ENCODE results near the gene SPRYD4. TPM values are rescaled to one million over a fixed set of nuclear protein-coding genes. Genes with fewer than 3 reads are reported as not detected.
A peak's percentile ranks its signal among the peaks of the same experiment; 100 is the strongest.
"Not testable (repeated sequence)": the region's sequence is repeated elsewhere in the genome, so short reads cannot be mapped to it uniquely, and the experiment has no call there.

Gene SPRYD4
- total and polyA plus RNA-seq, 9 of the 15 experiments (the other 6 are each of a cell fraction or from before 2014, with no cell fraction given) = 1.8 to 4.7 (median 2.8) TPM

GRCh38 chr12:56437430-56438176 is 30.8 kb upstream of the SPRYD4 start (continued):
- TF ChIP-seq TCF3 (CRISPR knock-in tag; IDR thresholded peaks at IDR 0.05) (peak; percentile 58), ZFP36 (IDR thresholded peaks at IDR 0.05; ENCODE audit: low read depth, low read length, partially characterized antibody) (no peak), ZNF830 (CRISPR knock-in tag; IDR thresholded peaks at IDR 0.05) (no peak)

- peaks cover 19% of the 10 kb centered on the region for H3K36me3 ChIP-seq (ENCODE audit: control insufficient read depth, insufficient read depth, low read length)
- FAIRE-seq; intact Hi-C loops (cut with micrococcal nuclease): not testable (repeated sequence)
These were observed 25.2 kb upstream of the SPRYD4 start for GRCh38 chr12:56443208-56443607.

More at GRCh38 chr12:56443208-56443607, 25.2 kb upstream of the SPRYD4 start:
- H3K9me3 ChIP-seq (replicated peaks; ENCODE audit: control insufficient read depth, insufficient read depth, low read depth, low read length); DNase-seq (ENCODE audit: extremely low read depth in 1 of 4, low spot score in 3 of 4); H2AFZ ChIP-seq (ENCODE audit: low read depth, low read length); H3K4me3 ChIP-seq; BruUV-seq (replicated peaks); ATAC-seq; H3K9me1 ChIP-seq (ENCODE audit: control insufficient read depth, insufficient read depth, low read length); H3K4me2 ChIP-seq (ENCODE audit: insufficient read depth, low read length); CTCF ChIA-PET (ENCODE audit: low intra/inter-chr PET ratio); POLR2A ChIA-PET; in situ Hi-C loops (cut with MboI); H3K27me3 ChIP-seq (ENCODE audit: control insufficient read depth in 2 of 2, insufficient read depth in 2 of 2, low read length in 2 of 2); H4K20me1 ChIP-seq (replicated peaks; ENCODE audit: control insufficient read depth, insufficient read depth, low read length); H3K27ac ChIP-seq (ENCODE audit: extremely low read depth, low read depth, low read length); H3K9ac ChIP-seq (ENCODE audit: insufficient read depth in 1 of 2, low read depth in 2 of 2, low read length in 2 of 2): not testable (repeated sequence)
- H3K4me1 ChIP-seq (replicated peaks in 1 of 2; ENCODE audit: control insufficient read depth in 2 of 2, insufficient read depth in 2 of 2, low read length in 2 of 2) = peaks cover 17 to 18% of the 10 kb centered on the region in 2 experiments
- peak; percentile 29; the same call in 1 of the 2 replicates for TF ChIP-seq ZEB2 (IDR thresholded peaks at IDR 0.05)
- peak; percentile 19 to 39; a peak in 2 of 4 replicates for TF ChIP-seq TRIM24 (IDR thresholded peaks at IDR 0.05)
- TF ChIP-seq ZNF280A (IDR thresholded peaks at IDR 0.05; ENCODE audit: low read depth, partially characterized antibody) = peak; percentile 83
- TF ChIP-seq CBX3 (IDR thresholded peaks at IDR 0.05; ENCODE audit: borderline replicate concordance in 1 of 2, low read length in 2 of 2) = peak in 1 of 2 experiments; percentile 46; a peak in 1 of 3 replicates
- 0 out of 2 replicates have a peak, but pooled peaks have one; percentile 75 for TF ChIP-seq TRIM28 (IDR thresholded peaks at IDR 0.05)
- 19% methylated on average over 2 of the region's 2 CpGs for WGBS (ENCODE audit: insufficient coverage, low coverage, missing lambda C conversion rate)
- peaks cover 73% of the 10 kb centered on the region for H3K79me2 ChIP-seq (ENCODE audit: control insufficient read depth, insufficient read depth, low read length)

Data from K562 (cell line).